H1 (cell line): Measurements from ENCODE around the gene TCF7L2. TPM values are rescaled to one million over a fixed set of nuclear protein-coding genes. Genes with fewer than 3 reads are reported as not detected.

Experiments used
- CTCF ChIA-PET: fragments of 300-600 bp; sonication (Branson Sonifier 250); formaldehyde crosslinking; loops from one replicate; lab custom pipeline; 2021; ENCODE audit not compliant: partially characterized antibody; lab: Charles Lee
- POLR2A ChIA-PET: fragments of 300-600 bp; sonication (Branson Sonifier 250); formaldehyde crosslinking; loops from one replicate; lab custom pipeline; 2021; ENCODE audit warnings: inconsistent platforms; ENCODE audit not compliant: partially characterized antibody; lab: Charles Lee
- DNase-seq, 2 experiments: peaks; one replicate each; pipeline versions ENCODE4 v3.0.0 to v3.0.0-alpha.2; 2010 to 2022; ENCODE audit warnings: low spot score in 2 of 2, low read depth in 1 of 2, mixed read lengths in 1 of 2
- FAIRE-seq: peaks from 2 replicates; lab custom pipeline; 2011; peaks lifted over from hg19 to GRCh38; lab: Jason Lieb, UNC
- H2AFZ ChIP-seq: 2 replicates; pipeline ENCODE4 v1.8.1; 2012; ENCODE audit warnings: low read length, inconsistent platforms
- H2AK5ac ChIP-seq: 2 replicates; pipeline ENCODE4 v1.6.1; 2013; ENCODE audit warnings: low read depth, low read length
- H2BK120ac ChIP-seq: replicated peaks from 2 replicates; pipeline ENCODE3; 2013; ENCODE audit warnings: low read depth, low read length, inconsistent platforms
- H2BK12ac ChIP-seq: 2 replicates; pipeline ENCODE4 v1.6.1; 2013; ENCODE audit warnings: low read depth, low read length
- H2BK15ac ChIP-seq: 2 replicates; pipeline ENCODE4 v1.6.1; 2013; ENCODE audit warnings: low read length
- H2BK20ac ChIP-seq: 2 replicates; pipeline ENCODE4 v1.6.1; 2013; ENCODE audit warnings: low read length
- H2BK5ac ChIP-seq: 2 replicates; pipeline ENCODE4 v1.6.1; 2013; ENCODE audit warnings: low read depth, low read length
- H3K14ac ChIP-seq: 2 replicates; pipeline ENCODE4 v1.6.1; 2013; ENCODE audit warnings: inconsistent platforms; ENCODE audit not compliant: insufficient read length
- H3K18ac ChIP-seq: 2 replicates; pipeline ENCODE4 v1.6.1; 2013; ENCODE audit warnings: low read length; ENCODE audit errors: extremely low read depth
- H3K23ac ChIP-seq: 2 replicates; pipeline ENCODE4 v1.6.1; 2013; ENCODE audit warnings: inconsistent platforms; ENCODE audit not compliant: insufficient read length
- H3K23me2 ChIP-seq: 2 replicates; pipeline ENCODE4 v1.6.1; 2013; ENCODE audit warnings: low read depth, low read length
- H3K27ac ChIP-seq: 2 replicates; pipeline ENCODE4 v1.6.1; 2011; ENCODE audit warnings: low read depth, low read length, inconsistent platforms
- H3K27me3 ChIP-seq, 4 experiments: replicated peaks in 1 of 4; 1 replicate in 1 of 4; 2 replicates in 3 of 4; pipeline versions ENCODE4 v1.6.1 to v1.8.1; 2011 to 2013; ENCODE audit warnings: low read length in 3 of 4, mild to moderate bottlenecking in 3 of 4, inconsistent platforms in 2 of 4, mixed read lengths in 2 of 4, moderate library complexity in 1 of 4; ENCODE audit not compliant: control insufficient read depth in 3 of 4, insufficient read depth in 3 of 4; ENCODE audit errors: extremely low read depth in 1 of 4
- H3K36me3 ChIP-seq, 4 experiments: 2 replicates each; pipeline versions ENCODE4 v1.6.1 to v1.8.1; 2011 to 2013; ENCODE audit warnings: mild to moderate bottlenecking in 4 of 4, low read length in 3 of 4, moderate library complexity in 2 of 4, control low read depth in 1 of 4, inconsistent platforms in 1 of 4; ENCODE audit not compliant: insufficient read depth in 4 of 4, control insufficient read depth in 2 of 4
- H3K4ac ChIP-seq: replicated peaks from 2 replicates; pipeline ENCODE3; 2013; ENCODE audit warnings: low read length, low read depth, mixed read lengths, inconsistent platforms; ENCODE audit not compliant: insufficient read length
- H3K4me1 ChIP-seq, 4 experiments: replicated peaks in 1 of 4; 1 replicate in 1 of 4; 2 replicates in 3 of 4; pipeline versions ENCODE4 v1.6.1 to v1.8.1; 2011 to 2013; ENCODE audit warnings: low read length in 3 of 4, inconsistent platforms in 2 of 4, mixed read lengths in 1 of 4; ENCODE audit not compliant: insufficient read depth in 4 of 4, control insufficient read depth in 3 of 4
- H3K4me2 ChIP-seq, 2 experiments: 2 replicates each; pipeline versions ENCODE4 v1.6.1 to v1.8.1; 2011 to 2013; ENCODE audit warnings: low read depth in 2 of 2, low read length in 2 of 2, control low read depth in 1 of 2, inconsistent platforms in 1 of 2, mild to moderate bottlenecking in 1 of 2; ENCODE audit not compliant: insufficient read depth in 1 of 2
- H3K4me3 ChIP-seq, 4 experiments: fragments of 200-600, 300-600 bp in 1 of 4; sonication (generic), shearing (Covaris generic), sonication (Bioruptor Twin) in 1 of 4; 2 replicates each; pipeline versions ENCODE4 v1.5.1 to v1.8.1; 2011 to 2016; ENCODE audit warnings: low read length in 4 of 4, low read depth in 3 of 4, control low read depth in 2 of 4, inconsistent platforms in 2 of 4, mild to moderate bottlenecking in 2 of 4, mixed read lengths in 1 of 4, moderate library complexity in 1 of 4; ENCODE audit not compliant: insufficient read depth in 2 of 4; ENCODE audit errors: extremely low read depth in 1 of 4
- H3K56ac ChIP-seq: replicated peaks from 2 replicates; pipeline ENCODE3; 2013; ENCODE audit warnings: low read depth, mild to moderate bottlenecking, mixed read lengths, low read length, inconsistent platforms; ENCODE audit not compliant: insufficient read length
- H3K79me1 ChIP-seq: 2 replicates; pipeline ENCODE4 v1.6.1; 2013; ENCODE audit warnings: low read depth, low read length, control low read depth
- H3K79me2 ChIP-seq, 2 experiments: 2 replicates each; pipeline versions ENCODE4 v1.6.1 to v1.8.1; 2012 to 2013; ENCODE audit warnings: low read length in 2 of 2, mild to moderate bottlenecking in 2 of 2, inconsistent platforms in 1 of 2; ENCODE audit not compliant: insufficient read depth in 2 of 2, control insufficient read depth in 1 of 2
- H3K9ac ChIP-seq, 4 experiments: replicated peaks in 1 of 4; 1 replicate in 1 of 4; 2 replicates in 3 of 4; pipeline versions ENCODE4 v1.6.1 to v1.8.1; 2011 to 2013; ENCODE audit warnings: low read depth in 3 of 4, low read length in 3 of 4, control low read depth in 2 of 4, mild to moderate bottlenecking in 2 of 4, moderate library complexity in 2 of 4, inconsistent platforms in 1 of 4; ENCODE audit errors: extremely low read depth in 1 of 4
- H3K9me3 ChIP-seq, 2 experiments: 2 replicates each; pipeline versions ENCODE4 v1.6.1 to v1.8.1; 2012 to 2013; ENCODE audit warnings: mild to moderate bottlenecking in 2 of 2, moderate library complexity in 2 of 2, control low read depth in 1 of 2, inconsistent platforms in 1 of 2, low read depth in 1 of 2, low read length in 1 of 2, mixed read lengths in 1 of 2; ENCODE audit not compliant: insufficient read depth in 2 of 2
- H4K20me1 ChIP-seq, 2 experiments: replicated peaks in 1 of 2; 2 replicates each; pipeline versions ENCODE3 to v1.8.1; 2011 to 2013; ENCODE audit warnings: inconsistent platforms in 2 of 2, low read length in 2 of 2, mild to moderate bottlenecking in 1 of 2; ENCODE audit not compliant: insufficient read depth in 2 of 2, control insufficient read depth in 1 of 2
- H4K5ac ChIP-seq: 2 replicates; pipeline ENCODE4 v1.6.1; 2013; ENCODE audit warnings: low read length, low read depth, mixed read lengths, inconsistent platforms; ENCODE audit not compliant: insufficient read length
- H4K8ac ChIP-seq: 2 replicates; pipeline ENCODE4 v1.8.0; 2013; ENCODE audit warnings: mild to moderate bottlenecking, moderate library complexity, low read length, inconsistent platforms; ENCODE audit not compliant: insufficient read depth; ENCODE audit errors: extremely low read depth
- H4K91ac ChIP-seq: replicated peaks from 2 replicates; pipeline ENCODE3; 2013; ENCODE audit warnings: low read length, mixed read lengths, inconsistent platforms; ENCODE audit not compliant: insufficient read length
- BRCA1 ChIP-seq: IDR thresholded peaks from 2 replicates; pipeline ENCODE4 v1.6.1; 2012; ENCODE audit warnings: low read depth, low read length, improper control_type of control experiment
- CHD2 ChIP-seq: IDR thresholded peaks from 2 replicates; pipeline ENCODE4 v1.6.1; 2012; ENCODE audit warnings: low read length, improper control_type of control experiment
- CREB1 ChIP-seq: IDR thresholded peaks from 2 replicates; pipeline ENCODE4 v1.6.1; 2012; ENCODE audit warnings: inconsistent platforms
- JUND ChIP-seq: IDR thresholded peaks from 2 replicates; pipeline ENCODE4 v1.6.1; 2011; ENCODE audit warnings: mild to moderate bottlenecking, improper control_type of control experiment, low read length
- KDM4A ChIP-seq: IDR thresholded peaks from one replicate; pipeline ENCODE4 v1.7.1; 2012; ENCODE audit warnings: low read depth, mild to moderate bottlenecking, moderate library complexity, low read length, inconsistent platforms; ENCODE audit not compliant: severe bottlenecking
- KDM5A ChIP-seq: fragments of 200-600 bp; IDR thresholded peaks from 2 replicates; pipeline ENCODE4 v1.7.1; 2012; ENCODE audit warnings: mild to moderate bottlenecking, low read length, inconsistent platforms, mixed read lengths
- RAD21 ChIP-seq, 2 experiments: IDR thresholded peaks in 1 of 2; conservative IDR thresholded peaks in 1 of 2; 2 replicates each; pipeline ENCODE4 v1.6.1; 2011; ENCODE audit warnings: low read depth in 2 of 2, low read length in 2 of 2, improper control_type of control experiment in 1 of 2, inconsistent platforms in 1 of 2, mild to moderate bottlenecking in 1 of 2, moderate library complexity in 1 of 2
- RNF2 ChIP-seq: fragments of 200-900, 300-1000 bp; sonication (generic); IDR thresholded peaks from 2 replicates; pipeline ENCODE4 v1.7.1; 2016; ENCODE audit warnings: borderline replicate concordance, low read depth, mild to moderate bottlenecking, antibody characterized with exemption, low read length; ENCODE audit not compliant: poor library complexity, severe bottlenecking; ENCODE audit errors: missing control alignments
- SP1 ChIP-seq: IDR thresholded peaks from 2 replicates; pipeline ENCODE4 v1.6.1; 2011; ENCODE audit warnings: low read depth, low read length
- TBP ChIP-seq: IDR thresholded peaks from 2 replicates; pipeline ENCODE4 v1.6.1; 2011; ENCODE audit warnings: low read depth, low read length, improper control_type of control experiment
- WGBS, 2 experiments: shearing (Covaris generic) in 1 of 2; methylation state at CpG; one replicate each; pipeline versions ENCODE4 v1.1.6 to v1.1.7; 2013 to 2015; ENCODE audit warnings: low lambda C conversion rate in 2 of 2, mixed read lengths in 2 of 2, inconsistent platforms in 1 of 2, low coverage in 1 of 2, missing lambda C conversion rate in 1 of 2; ENCODE audit not compliant: insufficient replicate concordance in 2 of 2, insufficient coverage in 1 of 2, insufficient read length in 1 of 2; ENCODE audit errors: extremely low coverage in 1 of 2, missing lambda C conversion rate in 1 of 2; 5-methylcytosine and 5-hydroxymethylcytosine counted together
- polyA plus RNA-seq, 7 experiments: library from polyadenylated mRNA; depleted of rRNA in 3 of 7; stranded (reverse) in 5 of 7; unstranded in 2 of 7; fragments of >200 nt in 5 of 7; fragments of 200-250 nt in 2 of 7; gene quantifications; 1 replicate in 5 of 7; 2 replicates in 1 of 7; 4 replicates in 1 of 7; pipeline versions ENCODE4 v1.2.1 to v1.2.3, GENCODE V29; 2011 to 2013; ENCODE audit warnings: missing spikeins in 2 of 7, mixed read lengths in 2 of 7
- total RNA-seq: library from RNA; stranded (reverse); fragmentation: NEBNext Ultra II Directional; extraction: Animal tissue kit (Norgen Biotek cat#: 25700); gene quantifications from 2 replicates; pipeline ENCODE4 v1.2.1, GENCODE V29; 2021

TCF7L2 gene
- total and polyA plus RNA-seq, 2 of the 8 experiments (the other 6 are each of a cell fraction or from before 2014, with no cell fraction given), result 33.9 to 67.3 TPM

DNA sequence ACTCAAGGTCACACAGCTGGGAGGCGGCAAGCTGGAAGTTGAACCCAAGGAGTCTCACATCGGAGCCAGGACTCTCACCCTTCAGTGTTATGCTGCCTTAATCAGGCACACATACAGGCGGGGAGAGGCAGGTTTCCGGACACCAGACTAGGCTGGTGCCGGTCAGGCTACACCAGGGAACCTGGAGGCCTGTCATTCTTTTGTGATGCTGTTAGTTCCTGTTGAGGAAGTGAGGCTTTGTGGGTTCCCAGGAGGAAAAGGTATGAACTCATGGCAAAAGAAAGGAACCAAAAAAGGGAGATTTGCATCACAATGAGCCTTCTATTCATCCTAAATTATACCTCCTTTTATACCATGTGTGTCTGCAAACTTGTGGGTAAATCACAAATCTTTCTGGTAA is 103.8 kb downstream of the TCF7L2 start:
- peaks cover 5 to 47% (median 41%) of the 10 kb centered on the region in 4 experiments for H3K4me1 ChIP-seq
- no peak overlapping the region for H3K9ac ChIP-seq
- TF ChIP-seq KDM4A (no peak), RAD21 (IDR thresholded peaks at IDR 0.05 in 1 of 2, conservative IDR thresholded peaks at IDR 0.05 in 1 of 2; ENCODE audit: low read depth in 2 of 2, low read length in 2 of 2) (peak in 1 of 2 experiments; percentile 3; a peak in 1 of 4 replicates), RNF2 (no peak), CHD2 (no peak), BRCA1 (no peak), SP1 (no peak), JUND (no peak), TBP (peak; percentile 71), CREB1 (peak; percentile 33; the same call in 1 of the 2 replicates), KDM5A (no peak)

More for the DNA sequence above, 103.8 kb downstream of the TCF7L2 start:
- Histone ChIP-seq H3K27ac (no peak overlapping the region; the same call in 1 of the 2 replicates), H3K36me3 (no peaks in the 10 kb centered on the region; a peak in 1 of 8 replicates), H2AK5ac (no peak overlapping the region), H4K8ac (no peak overlapping the region), H2BK120ac (no peak overlapping the region), H2BK12ac (peak overlapping the region; percentile 41; the same call in 1 of the 2 replicates), H3K23me2 (peaks cover 1% of the 10 kb centered on the region; the same call in 1 of the 2 replicates), H3K9me3 (no peaks in the 10 kb centered on the region), H2BK5ac (peak overlapping the region; percentile 71; the same call in 1 of the 2 replicates), H3K23ac (no peak overlapping the region), H2BK15ac (no peak overlapping the region), H3K79me2 (peaks cover 7 to 93% of the 10 kb centered on the region in 2 experiments; a peak in 3 of 4 replicates), H4K20me1 (peaks cover 11 to 25% of the 10 kb centered on the region in 2 experiments), H2BK20ac (no peak overlapping the region), H3K56ac (no peak overlapping the region), H3K4me2 (peak overlapping the region; percentile 43 to 45), H3K4me3 (peak overlapping the region in 2 of 4 experiments; percentile 1 to 27; a peak in 1 of 8 replicates), H4K91ac (no peak overlapping the region), H4K5ac (no peak overlapping the region), H3K27me3 (no peaks in the 10 kb centered on the region), H3K18ac (peak overlapping the region; percentile 55), H2AFZ (no peak overlapping the region), H3K79me1 (peaks cover 8% of the 10 kb centered on the region), H3K14ac (no peak overlapping the region), H3K4ac (peak overlapping the region; percentile 69)
- CTCF ChIA-PET, result interaction anchor here (0.7 to 2.0 kb wide), 12 partner anchors 10 to 82 kb away, joined by 3 to 6 read pairs (median 3); no protein-coding TSS in a partner anchor
- FAIRE-seq, result peak; percentile 88
- DNase-seq, result peak in 1 of 2 experiments; percentile 82
- POLR2A ChIA-PET, result interaction anchor here (0.6 to 1.5 kb wide), 4 partner anchors 9 to 330 kb away, joined by 3 to 4 read pairs (median 4); partner anchors contain the start of gene TCF7L2
- 6% methylated on average over 5 of the region's 5 CpGs; no CpG with 5 or more reads in 1 of the 2 experiments for WGBS, 2 experiments
